Activated T-cell treated with anti-CD3 and anti-CD28 coated beads, Interleukin-2, amount 50 U/mL, for 72 hours (primary cell): ENCODE data around the gene MVB12B. TPM values are rescaled to one million over a fixed set of nuclear protein-coding genes. Genes with fewer than 3 reads are reported as not detected.

Experiments used
- ATAC-seq, 2 donors: fragments of 150-1000 bp; cut with Tn5 transposase; replicated peaks in 1 of 2; 2 replicates each; pipeline ENCODE4 v1.10.0; 2021; ENCODE audit warnings: moderate library complexity in 2 of 2, mild to moderate bottlenecking in 1 of 2
- DNase-seq, 2 donors: peaks; one replicate each; pipeline ENCODE4 v3.0.0; 2021 to 2022; ENCODE audit warnings: mixed read lengths in 1 of 2
- H3K27ac Mint-ChIP-seq: one replicate; pipeline ENCODE4 v1.8.0; 2022; ENCODE audit warnings: mild to moderate bottlenecking, moderate library complexity, mixed read lengths
- H3K27me3 Mint-ChIP-seq: one replicate; pipeline ENCODE4 v1.8.0; 2022; ENCODE audit warnings: low read depth, mixed read lengths
- H3K36me3 Mint-ChIP-seq, 2 donors: one replicate each; pipeline ENCODE4 v1.8.0; 2022; ENCODE audit warnings: mixed read lengths in 2 of 2, mild to moderate bottlenecking in 1 of 2; ENCODE audit not compliant: insufficient read depth in 2 of 2
- H3K4me1 Mint-ChIP-seq: one replicate; pipeline ENCODE4 v1.8.0; 2022; ENCODE audit warnings: low read depth, mixed read lengths
- H3K4me3 Mint-ChIP-seq, 2 donors: one replicate each; pipeline ENCODE4 v1.8.0; 2022; ENCODE audit warnings: mild to moderate bottlenecking in 2 of 2, mixed read lengths in 2 of 2, moderate library complexity in 2 of 2
- H3K9me3 Mint-ChIP-seq, 2 donors: one replicate each; pipeline ENCODE4 v1.8.0; 2022; ENCODE audit warnings: mixed read lengths in 2 of 2
- total RNA-seq, 2 donors: library from RNA; stranded (reverse); gene quantifications; one replicate each; pipeline ENCODE4 v1.2.3, GENCODE V29; 2022

MVB12B gene
- total RNA-seq, 2 donors from 2014 or later = 11.5 to 17.1 TPM

DNA sequence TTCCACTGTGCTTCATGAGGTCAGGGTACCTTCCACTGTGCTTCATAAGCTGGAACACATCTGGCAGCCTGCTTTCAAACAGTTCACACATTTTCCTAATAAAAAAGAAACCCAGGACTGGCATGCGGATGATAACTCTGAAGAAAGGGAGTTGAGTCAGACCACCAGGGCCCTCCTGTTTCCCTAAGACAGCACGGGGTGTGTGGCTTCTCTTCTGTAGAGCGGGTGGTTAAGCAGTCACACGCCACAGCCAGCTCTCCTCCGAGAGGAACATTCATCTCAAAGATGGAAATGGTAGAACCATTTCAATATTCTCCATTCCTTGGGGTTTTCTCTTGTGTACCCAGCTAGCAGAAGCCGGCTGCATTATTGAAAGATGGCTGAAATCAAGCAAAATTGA is 159.0 kb downstream of the MVB12B start:
- ATAC-seq (peak; percentile 75 to 82), DNase-seq (peak in 1 of 2 donors; percentile 37)
- H3K27ac Mint-ChIP-seq = no peak overlapping the region
- H3K27me3 Mint-ChIP-seq = no peaks in the 10 kb centered on the region
- H3K36me3 Mint-ChIP-seq = no peaks in the 10 kb centered on the region
- H3K4me1 Mint-ChIP-seq = peaks cover 11% of the 10 kb centered on the region
- H3K4me3 Mint-ChIP-seq = no peak overlapping the region
- H3K9me3 Mint-ChIP-seq = no peaks in the 10 kb centered on the region

- Mint-ChIP-seq H3K9me3 (no peaks in the 10 kb centered on the region), H3K4me3 (no peak overlapping the region), H3K27me3 (no peaks in the 10 kb centered on the region), H3K4me1 (peaks cover 11% of the 10 kb centered on the region), H3K36me3 (no peaks in the 10 kb centered on the region), H3K27ac (no peak overlapping the region)
- DNase-seq = no peak
- peak; percentile 19 to 25 for ATAC-seq
Observed at GRCh38 chr9:126486276-126486675, 159.6 kb downstream of the MVB12B start.

DNA sequence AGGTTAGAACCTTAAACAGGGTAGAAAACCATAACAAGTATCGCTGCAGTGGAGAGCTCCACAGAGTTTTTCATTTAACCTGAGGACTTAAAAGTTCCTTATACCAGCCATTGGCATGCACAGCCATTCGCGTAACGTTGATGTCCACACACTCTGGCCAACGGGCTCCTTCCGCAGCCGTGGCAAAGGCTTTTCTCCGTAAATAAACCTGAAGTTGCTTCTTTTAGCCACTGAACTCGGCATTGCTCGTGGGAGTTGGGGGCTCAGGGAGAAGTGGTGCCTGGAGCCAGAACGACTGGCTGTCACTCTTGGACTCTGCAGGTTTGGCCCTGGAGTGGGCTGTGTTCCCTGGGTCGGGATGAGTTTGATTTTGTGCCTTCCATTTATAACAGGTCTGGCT is 161.2 kb downstream of the MVB12B start:
- Mint-ChIP-seq H3K4me1 (peaks cover 11% of the 10 kb centered on the region), H3K36me3 (no peaks in the 10 kb centered on the region), H3K27ac (no peak overlapping the region), H3K9me3 (no peaks in the 10 kb centered on the region), H3K4me3 (no peak overlapping the region), H3K27me3 (no peaks in the 10 kb centered on the region)
- DNase-seq (no peak), ATAC-seq (no peak)

- Mint-ChIP-seq H3K4me1 (peaks cover 9% of the 10 kb centered on the region), H3K4me3 (no peak overlapping the region), H3K9me3 (no peaks in the 10 kb centered on the region), H3K36me3 (no peaks in the 10 kb centered on the region), H3K27me3 (no peaks in the 10 kb centered on the region), H3K27ac (no peak overlapping the region)
- ATAC-seq (no peak), DNase-seq (no peak)
Observed at GRCh38 chr9:126488310-126488709, 161.7 kb downstream of the MVB12B start.

- no peak for DNase-seq
- Mint-ChIP-seq H3K9me3 (no peaks in the 10 kb centered on the region), H3K27me3 (no peaks in the 10 kb centered on the region), H3K27ac (no peak overlapping the region), H3K36me3 (no peaks in the 10 kb centered on the region), H3K4me3 (no peak overlapping the region), H3K4me1 (peaks cover 2% of the 10 kb centered on the region)
- no peak for ATAC-seq
Observed at GRCh38 chr9:126488881-126489404, 162.3 kb downstream of the MVB12B start.

GRCh38 chr9:126489581-126490213 is 163.1 kb downstream of the MVB12B start:
- Mint-ChIP-seq H3K9me3 (no peaks in the 10 kb centered on the region), H3K36me3 (no peaks in the 10 kb centered on the region), H3K4me3 (no peak overlapping the region), H3K27ac (no peak overlapping the region), H3K27me3 (no peaks in the 10 kb centered on the region), H3K4me1 (no peaks in the 10 kb centered on the region)
- no peak for DNase-seq
- no peak for ATAC-seq

- Mint-ChIP-seq H3K4me3 (no peak overlapping the region), H3K27ac (no peak overlapping the region), H3K36me3 (no peaks in the 10 kb centered on the region), H3K4me1 (no peaks in the 10 kb centered on the region), H3K27me3 (no peaks in the 10 kb centered on the region), H3K9me3 (no peaks in the 10 kb centered on the region)
- peak in 1 of 2 donors; percentile 45 for ATAC-seq
- no peak for DNase-seq
Observed at GRCh38 chr9:126490214-126490631, 163.6 kb downstream of the MVB12B start.

- H3K27me3 Mint-ChIP-seq = no peaks in the 10 kb centered on the region
- H3K36me3 Mint-ChIP-seq = no peaks in the 10 kb centered on the region
- H3K4me1 Mint-ChIP-seq = no peaks in the 10 kb centered on the region
- peak overlapping the region; percentile 57 for H3K27ac Mint-ChIP-seq
- H3K9me3 Mint-ChIP-seq = no peaks in the 10 kb centered on the region
- peak in 1 of 2 donors; percentile 51 for ATAC-seq
- peak; percentile 53 to 67 for DNase-seq
- H3K4me3 Mint-ChIP-seq = no peak overlapping the region
Observed at GRCh38 chr9:126490871-126491567, 164.4 kb downstream of the MVB12B start.

GRCh38 chr9:126491568-126491879 is 164.9 kb downstream of the MVB12B start:
- no peak for DNase-seq
- peak overlapping the region; percentile 57 for H3K27ac Mint-ChIP-seq
- no peaks in the 10 kb centered on the region for H3K36me3 Mint-ChIP-seq
- no peaks in the 10 kb centered on the region for H3K9me3 Mint-ChIP-seq
- H3K27me3 Mint-ChIP-seq = no peaks in the 10 kb centered on the region
- H3K4me1 Mint-ChIP-seq = no peaks in the 10 kb centered on the region
- ATAC-seq = no peak
- H3K4me3 Mint-ChIP-seq = no peak overlapping the region

DNA sequence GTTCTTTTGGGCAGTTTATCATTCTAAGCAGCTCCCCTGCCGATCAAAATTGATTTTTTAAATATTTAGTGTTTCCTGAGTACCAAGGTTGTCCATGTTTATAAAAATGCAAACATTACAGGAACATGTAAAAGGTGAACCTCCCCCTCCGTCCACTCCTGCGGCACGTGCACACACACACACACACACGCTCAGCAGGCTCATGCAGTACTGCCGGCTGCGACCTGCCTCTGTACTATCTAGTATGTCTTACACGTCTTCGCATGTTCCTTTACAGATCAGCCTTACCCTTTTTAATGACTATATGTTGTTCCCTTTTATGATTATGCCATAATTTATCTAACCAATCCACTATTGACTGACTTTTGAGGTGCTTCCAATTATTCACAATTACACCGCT is 165.3 kb downstream of the MVB12B start:
- H3K36me3 Mint-ChIP-seq = no peaks in the 10 kb centered on the region
- no peak overlapping the region for H3K27ac Mint-ChIP-seq
- H3K4me3 Mint-ChIP-seq = no peak overlapping the region
- no peaks in the 10 kb centered on the region for H3K27me3 Mint-ChIP-seq
- H3K4me1 Mint-ChIP-seq = no peaks in the 10 kb centered on the region
- DNase-seq (no peak), ATAC-seq (no peak)
- no peaks in the 10 kb centered on the region for H3K9me3 Mint-ChIP-seq

DNA sequence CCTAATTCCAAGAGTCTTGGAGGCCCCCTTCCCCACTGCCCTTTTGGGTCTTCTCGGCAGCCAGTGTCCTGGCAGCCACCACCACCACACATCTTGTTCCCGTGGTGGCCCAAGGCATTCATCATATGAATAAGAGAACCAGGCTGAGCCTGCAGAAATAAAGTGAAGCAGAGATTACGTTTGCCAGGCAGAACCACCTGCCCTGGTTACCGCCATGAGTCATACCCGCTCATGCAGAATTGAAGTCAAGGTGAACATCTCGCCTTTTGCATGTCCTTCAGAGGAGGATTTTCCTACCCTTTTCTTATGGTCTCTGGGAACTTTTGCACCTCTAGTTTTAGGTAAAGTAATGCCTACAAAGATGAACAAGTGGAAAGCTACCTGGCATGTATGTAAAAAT is 167.6 kb downstream of the MVB12B start:
- H3K36me3 Mint-ChIP-seq = no peaks in the 10 kb centered on the region
- no peaks in the 10 kb centered on the region for H3K9me3 Mint-ChIP-seq
- no peaks in the 10 kb centered on the region for H3K27me3 Mint-ChIP-seq
- no peak overlapping the region for H3K4me3 Mint-ChIP-seq
- no peaks in the 10 kb centered on the region for H3K4me1 Mint-ChIP-seq
- H3K27ac Mint-ChIP-seq = no peak overlapping the region
- ATAC-seq = no peak
- DNase-seq = no peak

GRCh38 chr9:126494746-126495145 is 168.1 kb downstream of the MVB12B start:
- Mint-ChIP-seq H3K4me3 (no peak overlapping the region), H3K9me3 (no peaks in the 10 kb centered on the region), H3K27me3 (peaks cover under 1% of the 10 kb centered on the region), H3K27ac (no peak overlapping the region), H3K36me3 (no peaks in the 10 kb centered on the region), H3K4me1 (no peaks in the 10 kb centered on the region)
- ATAC-seq = no peak
- no peak for DNase-seq

GRCh38 chr9:126495411-126496180 is 169.0 kb downstream of the MVB12B start:
- DNase-seq (no peak), ATAC-seq (no peak)
- H3K27ac Mint-ChIP-seq = no peak overlapping the region
- no peaks in the 10 kb centered on the region for H3K36me3 Mint-ChIP-seq
- H3K27me3 Mint-ChIP-seq = peaks cover 9% of the 10 kb centered on the region
- no peaks in the 10 kb centered on the region for H3K9me3 Mint-ChIP-seq
- no peaks in the 10 kb centered on the region for H3K4me1 Mint-ChIP-seq
- H3K4me3 Mint-ChIP-seq = no peak overlapping the region
